Measurements from ENCODE around the gene B3GALT4. TPM values are rescaled to one million over a fixed set of nuclear protein-coding genes. Genes with fewer than 3 reads are reported as not detected.

Gene B3GALT4
- total and polyA plus RNA-seq, 2 of the 13 experiments (the other 11 are each of a cell fraction or from before 2014, with no cell fraction given) = 0.04 to 0.27 TPM

DNA sequence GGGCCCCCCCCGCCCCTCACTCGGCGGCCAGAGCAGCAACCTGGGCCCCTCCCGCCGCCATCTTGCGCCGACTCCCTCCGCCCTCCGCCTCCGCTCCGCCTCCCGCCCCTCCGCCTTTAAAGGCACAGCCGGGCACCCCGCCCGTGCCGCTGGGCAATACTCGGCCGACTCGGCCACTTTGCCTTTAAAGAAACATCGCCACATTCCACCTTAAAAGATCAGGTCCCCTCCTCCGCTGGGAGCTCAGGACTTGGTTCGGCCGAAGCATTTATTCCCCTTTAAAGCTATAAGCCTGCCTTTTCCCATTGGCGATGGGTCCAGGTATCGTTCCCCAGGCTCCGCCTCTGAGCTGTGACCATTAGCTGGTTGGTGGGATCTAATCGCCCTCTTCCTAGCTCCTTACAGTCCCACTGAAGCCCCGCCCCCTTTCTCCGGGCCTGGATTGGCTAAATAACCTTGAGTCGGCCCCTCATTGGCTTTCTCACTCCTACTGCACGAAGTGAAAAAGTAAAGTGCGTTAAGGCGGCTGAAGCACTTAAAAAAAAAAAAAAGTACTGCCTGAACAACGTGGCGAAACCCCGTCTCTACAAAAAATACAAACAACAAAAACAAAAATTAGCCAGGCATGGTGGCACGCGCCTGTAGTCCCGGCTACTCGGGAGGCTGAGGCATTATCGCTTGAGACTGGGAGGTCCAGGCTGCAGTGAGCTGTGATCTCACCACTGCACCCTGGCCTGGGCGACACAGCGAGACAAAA, 40.9 kb downstream of the B3GALT4 start, which contains the start of gene ZBTB22 (continued):
- TF ChIP-seq, protein P1, sequence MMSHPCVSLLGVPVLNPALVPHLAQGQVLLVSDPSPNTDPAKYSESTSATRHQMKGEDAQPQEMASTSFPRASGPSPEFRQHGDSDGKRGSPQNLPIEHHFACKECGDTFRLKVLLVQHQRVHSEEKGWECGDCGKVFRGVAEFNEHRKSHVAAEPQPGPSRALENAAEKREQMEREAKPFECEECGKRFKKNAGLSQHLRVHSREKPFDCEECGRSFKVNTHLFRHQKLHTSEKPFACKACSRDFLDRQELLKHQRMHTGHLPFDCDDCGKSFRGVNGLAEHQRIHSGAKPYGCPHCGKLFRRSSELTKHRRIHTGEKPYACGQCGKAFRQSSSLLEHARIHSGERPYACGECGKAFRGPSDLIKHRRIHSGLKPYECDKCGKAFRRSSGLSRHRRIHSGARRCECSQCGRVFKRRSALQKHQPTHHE (CRISPR knock-in tag; IDR thresholded peaks at IDR 0.05; ENCODE audit: borderline replicate concordance) = 0 out of 2 replicates have a peak, but pooled peaks have one; percentile 43
- 0 out of 2 replicates have a peak, but pooled peaks have one; percentile 16 for TF ChIP-seq PPARG (CRISPR knock-in tag; conservative IDR thresholded peaks at IDR 0.05)
- TF ChIP-seq HDAC1 (CRISPR knock-in tag; IDR thresholded peaks at IDR 0.05) = peak; percentile 63; the same call in 1 of the 2 replicates
- TF ChIP-seq, protein P2, sequence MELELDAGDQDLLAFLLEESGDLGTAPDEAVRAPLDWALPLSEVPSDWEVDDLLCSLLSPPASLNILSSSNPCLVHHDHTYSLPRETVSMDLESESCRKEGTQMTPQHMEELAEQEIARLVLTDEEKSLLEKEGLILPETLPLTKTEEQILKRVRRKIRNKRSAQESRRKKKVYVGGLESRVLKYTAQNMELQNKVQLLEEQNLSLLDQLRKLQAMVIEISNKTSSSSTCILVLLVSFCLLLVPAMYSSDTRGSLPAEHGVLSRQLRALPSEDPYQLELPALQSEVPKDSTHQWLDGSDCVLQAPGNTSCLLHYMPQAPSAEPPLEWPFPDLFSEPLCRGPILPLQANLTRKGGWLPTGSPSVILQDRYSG (CRISPR knock-in tag; IDR thresholded peaks at IDR 0.05) = peak; percentile 63
- TF ChIP-seq ZFP90 (CRISPR knock-in tag; IDR thresholded peaks at IDR 0.05; ENCODE audit: borderline replicate concordance) = peak; percentile 65; the same call in 1 of the 2 replicates
- 0 out of 2 replicates have a peak, but pooled peaks have one; percentile 42 for TF ChIP-seq DDIT3 (CRISPR knock-in tag; IDR thresholded peaks at IDR 0.05)
- TF ChIP-seq, protein P3, sequence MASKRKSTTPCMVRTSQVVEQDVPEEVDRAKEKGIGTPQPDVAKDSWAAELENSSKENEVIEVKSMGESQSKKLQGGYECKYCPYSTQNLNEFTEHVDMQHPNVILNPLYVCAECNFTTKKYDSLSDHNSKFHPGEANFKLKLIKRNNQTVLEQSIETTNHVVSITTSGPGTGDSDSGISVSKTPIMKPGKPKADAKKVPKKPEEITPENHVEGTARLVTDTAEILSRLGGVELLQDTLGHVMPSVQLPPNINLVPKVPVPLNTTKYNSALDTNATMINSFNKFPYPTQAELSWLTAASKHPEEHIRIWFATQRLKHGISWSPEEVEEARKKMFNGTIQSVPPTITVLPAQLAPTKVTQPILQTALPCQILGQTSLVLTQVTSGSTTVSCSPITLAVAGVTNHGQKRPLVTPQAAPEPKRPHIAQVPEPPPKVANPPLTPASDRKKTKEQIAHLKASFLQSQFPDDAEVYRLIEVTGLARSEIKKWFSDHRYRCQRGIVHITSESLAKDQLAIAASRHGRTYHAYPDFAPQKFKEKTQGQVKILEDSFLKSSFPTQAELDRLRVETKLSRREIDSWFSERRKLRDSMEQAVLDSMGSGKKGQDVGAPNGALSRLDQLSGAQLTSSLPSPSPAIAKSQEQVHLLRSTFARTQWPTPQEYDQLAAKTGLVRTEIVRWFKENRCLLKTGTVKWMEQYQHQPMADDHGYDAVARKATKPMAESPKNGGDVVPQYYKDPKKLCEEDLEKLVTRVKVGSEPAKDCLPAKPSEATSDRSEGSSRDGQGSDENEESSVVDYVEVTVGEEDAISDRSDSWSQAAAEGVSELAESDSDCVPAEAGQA (IDR thresholded peaks at IDR 0.05; ENCODE audit: low read depth) = peak; percentile 49; the same call in 1 of the 2 replicates
- TF ChIP-seq, protein P3 (CRISPR knock-in tag; IDR thresholded peaks at IDR 0.05; ENCODE audit: borderline replicate concordance) = no peak
- TF ChIP-seq CCDC6 (CRISPR knock-in tag; IDR thresholded peaks at IDR 0.05) = no peak
- TF ChIP-seq HMGA1 (CRISPR knock-in tag; conservative IDR thresholded peaks at IDR 0.05) = no peak
- TF ChIP-seq, protein P4, sequence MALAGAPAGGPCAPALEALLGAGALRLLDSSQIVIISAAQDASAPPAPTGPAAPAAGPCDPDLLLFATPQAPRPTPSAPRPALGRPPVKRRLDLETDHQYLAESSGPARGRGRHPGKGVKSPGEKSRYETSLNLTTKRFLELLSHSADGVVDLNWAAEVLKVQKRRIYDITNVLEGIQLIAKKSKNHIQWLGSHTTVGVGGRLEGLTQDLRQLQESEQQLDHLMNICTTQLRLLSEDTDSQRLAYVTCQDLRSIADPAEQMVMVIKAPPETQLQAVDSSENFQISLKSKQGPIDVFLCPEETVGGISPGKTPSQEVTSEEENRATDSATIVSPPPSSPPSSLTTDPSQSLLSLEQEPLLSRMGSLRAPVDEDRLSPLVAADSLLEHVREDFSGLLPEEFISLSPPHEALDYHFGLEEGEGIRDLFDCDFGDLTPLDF (CRISPR knock-in tag; IDR thresholded peaks at IDR 0.05) = 0 out of 2 replicates have a peak, but pooled peaks have one; percentile 18
- no peak for TF ChIP-seq SP1 (IDR thresholded peaks at IDR 0.05)
- TF ChIP-seq SP1 (CRISPR knock-in tag; IDR thresholded peaks at IDR 0.05) = peak; percentile 63
- TF ChIP-seq, protein P5, sequence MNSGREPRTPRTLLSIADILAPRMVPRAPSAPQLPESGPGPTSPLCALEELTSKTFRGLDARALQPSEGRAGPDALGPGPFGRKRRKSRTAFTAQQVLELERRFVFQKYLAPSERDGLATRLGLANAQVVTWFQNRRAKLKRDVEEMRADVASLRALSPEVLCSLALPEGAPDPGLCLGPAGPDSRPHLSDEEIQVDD (CRISPR knock-in tag; IDR thresholded peaks at IDR 0.05; ENCODE audit: borderline replicate concordance) = 0 out of 2 replicates have a peak, but pooled peaks have one; percentile 29
- TF ChIP-seq, protein P6, sequence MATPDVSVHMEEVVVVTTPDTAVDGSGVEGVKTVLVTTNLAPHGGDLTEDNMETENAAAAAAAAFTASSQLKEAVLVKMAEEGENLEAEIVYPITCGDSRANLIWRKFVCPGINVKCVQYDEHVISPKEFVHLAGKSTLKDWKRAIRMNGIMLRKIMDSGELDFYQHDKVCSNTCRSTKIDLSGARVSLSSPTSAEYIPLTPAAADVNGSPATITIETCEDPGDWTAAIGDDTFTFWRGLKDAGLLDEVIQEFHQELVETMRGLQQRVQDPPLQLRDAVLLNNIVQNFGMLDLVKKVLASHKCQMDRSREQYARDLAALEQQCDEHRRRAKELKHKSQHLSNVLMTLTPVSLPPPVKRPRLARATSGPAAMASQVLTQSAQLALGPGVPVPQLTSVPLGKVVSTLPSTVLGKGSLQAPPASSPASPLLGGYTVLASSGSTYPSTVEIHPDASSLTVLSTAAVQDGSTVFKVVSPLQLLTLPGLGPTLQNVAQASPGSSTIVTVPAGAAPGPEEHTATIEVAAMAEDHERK (CRISPR knock-in tag; IDR thresholded peaks at IDR 0.05; ENCODE audit: low read depth) = 0 out of 2 replicates have a peak, but pooled peaks have one; percentile 29
- TF ChIP-seq CBFB (CRISPR knock-in tag; IDR thresholded peaks at IDR 0.05) = peak; percentile 29; the same call in 1 of the 2 replicates
